Brain microvascular endothelial cell (primary cell): ENCODE data around the gene CBX3.
"Not testable (repeated sequence)": the region's sequence is repeated elsewhere in the genome, so short reads cannot be mapped to it uniquely, and the experiment has no call there.

Experiments used
- DNase-seq: peaks from one replicate; pipeline ENCODE4 v3.0.0-alpha.2; 2020
- H3K27ac ChIP-seq: fragments of 250-450 bp; sonication (Bioruptor Pico); 2 replicates; pipeline ENCODE4 v1.5.1; 2020; ENCODE audit warnings: mild to moderate bottlenecking, moderate library complexity
- H3K27me3 ChIP-seq: fragments of 250-450 bp; sonication (Bioruptor Pico); replicated peaks from 2 replicates; pipeline ENCODE4 v1.5.1; 2020; ENCODE audit warnings: mild to moderate bottlenecking
- H3K36me3 ChIP-seq: fragments of 250-450 bp; sonication (Bioruptor Pico); replicated peaks from 2 replicates; pipeline ENCODE4 v1.5.1; 2020; ENCODE audit warnings: mild to moderate bottlenecking
- H3K4me3 ChIP-seq: 2 replicates; pipeline ENCODE4 v1.5.1; 2011; ENCODE audit warnings: low read depth, mild to moderate bottlenecking, control low read depth, low read length, moderate library complexity
- CTCF ChIP-seq: IDR thresholded peaks from 2 replicates; pipeline ENCODE4 v1.5.1; 2011; ENCODE audit warnings: low read depth, mild to moderate bottlenecking, moderate library complexity, low read length, control low read depth, inconsistent platforms; ENCODE audit errors: missing control alignments
- in situ Hi-C: cut with HindIII; loops from 2 replicates; pipeline ENCODE4 v1.10.0; 2017; ENCODE audit warnings: low sequenced_read_pairs, low pct_ligation_motif_present

The CBX3 gene

GRCh38 chr7:26162431-26162830, 39.1 kb upstream of the CBX3 start:
- Histone ChIP-seq H3K27ac (no peak overlapping the region), H3K27me3 (no peaks in the 10 kb centered on the region), H3K4me3 (no peak overlapping the region), H3K36me3 (no peaks in the 10 kb centered on the region)
- in situ Hi-C loops = no loop called here
- TF ChIP-seq CTCF = no peak
- DNase-seq = no peak

- H3K4me3 ChIP-seq, in situ Hi-C loops: not testable (repeated sequence)
Observed at GRCh38 chr7:26163804-26164203, 37.7 kb upstream of the CBX3 start.

GRCh38 chr7:26165950-26166683, 35.4 kb upstream of the CBX3 start:
- Histone ChIP-seq H3K27ac (no peak overlapping the region), H3K4me3 (no peak overlapping the region), H3K27me3 (no peaks in the 10 kb centered on the region), H3K36me3 (no peaks in the 10 kb centered on the region)
- TF ChIP-seq CTCF = no peak
- DNase-seq = no peak
- in situ Hi-C loops = no loop called here

More at GRCh38 chr7:26163804-26164203, 37.7 kb upstream of the CBX3 start:
- not testable (repeated sequence) for H3K36me3 ChIP-seq, H3K27me3 ChIP-seq, DNase-seq, H3K27ac ChIP-seq

GRCh38 chr7:26166684-26167266, 34.8 kb upstream of the CBX3 start:
- no peak for TF ChIP-seq CTCF
- in situ Hi-C loops = no loop called here
- H3K27me3 ChIP-seq = no peaks in the 10 kb centered on the region
- no peaks in the 10 kb centered on the region for H3K36me3 ChIP-seq
- no peak overlapping the region for H3K27ac ChIP-seq
- DNase-seq = no peak
- no peak overlapping the region for H3K4me3 ChIP-seq

- no peak for DNase-seq
- H3K36me3 ChIP-seq = no peaks in the 10 kb centered on the region
- TF ChIP-seq CTCF = no peak
- in situ Hi-C loops = no loop called here
- H3K27ac ChIP-seq = no peak overlapping the region
- H3K27me3 ChIP-seq = no peaks in the 10 kb centered on the region
- no peak overlapping the region for H3K4me3 ChIP-seq
Observed at GRCh38 chr7:26167303-26167934, 34.1 kb upstream of the CBX3 start.

- TF ChIP-seq CTCF = peak; percentile 15
- H3K27ac ChIP-seq = no peak overlapping the region
Observed at GRCh38 chr7:26168458-26169023, 33.0 kb upstream of the CBX3 start.

More at GRCh38 chr7:26168458-26169023, 33.0 kb upstream of the CBX3 start:
- in situ Hi-C loops = no loop called here
- Histone ChIP-seq H3K27me3 (no peaks in the 10 kb centered on the region), H3K36me3 (no peaks in the 10 kb centered on the region), H3K4me3 (no peak overlapping the region)
- no peak for DNase-seq
